Measurements from ENCODE around the gene ZNF442.
"Not testable (repeated sequence)": the region's sequence is repeated elsewhere in the genome, so short reads cannot be mapped to it uniquely, and the experiment has no call there.

The ZNF442 gene

GRCh38 chr19:12365236-12366162, at the start of gene ZNF442:
TSS of gene ZNF442 (minus strand) at chr19:12365683. CDS start at chr19:12363631, 2,052 bp downstream.
- DNase-seq (ENCODE audit: low spot score) = peak; percentile 93

DNA sequence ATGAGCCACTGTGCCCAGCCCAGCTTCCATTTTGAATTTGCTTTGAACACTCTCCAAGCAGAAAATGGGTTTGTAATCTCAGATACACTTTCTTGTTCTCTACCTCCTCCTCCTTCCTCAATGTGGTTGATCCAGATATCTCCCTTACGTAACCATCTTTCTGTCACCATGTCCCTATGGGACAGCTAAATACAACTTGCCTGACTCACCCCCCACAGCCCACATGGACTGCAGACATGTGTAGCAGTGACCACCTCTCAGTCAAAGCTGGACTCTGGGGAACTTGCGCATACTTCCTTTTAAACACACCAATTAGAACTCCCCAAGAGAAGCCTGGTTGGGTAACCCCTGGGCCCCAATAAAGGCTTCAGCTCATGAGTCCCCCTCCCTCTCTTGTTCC, 46.4 kb upstream of the ZNF442 start:
- no peak for DNase-seq (ENCODE audit: low spot score)

- DNase-seq (ENCODE audit: low spot score) = peak; percentile 96
Measured at GRCh38 chr19:12400633-12401502, 35.4 kb upstream of the ZNF442 start, which contains the start of gene ZNF799. TSS of gene ZNF799 (minus strand) at chr19:12401271. CDS start at chr19:12401070, 201 bp downstream.

DNA sequence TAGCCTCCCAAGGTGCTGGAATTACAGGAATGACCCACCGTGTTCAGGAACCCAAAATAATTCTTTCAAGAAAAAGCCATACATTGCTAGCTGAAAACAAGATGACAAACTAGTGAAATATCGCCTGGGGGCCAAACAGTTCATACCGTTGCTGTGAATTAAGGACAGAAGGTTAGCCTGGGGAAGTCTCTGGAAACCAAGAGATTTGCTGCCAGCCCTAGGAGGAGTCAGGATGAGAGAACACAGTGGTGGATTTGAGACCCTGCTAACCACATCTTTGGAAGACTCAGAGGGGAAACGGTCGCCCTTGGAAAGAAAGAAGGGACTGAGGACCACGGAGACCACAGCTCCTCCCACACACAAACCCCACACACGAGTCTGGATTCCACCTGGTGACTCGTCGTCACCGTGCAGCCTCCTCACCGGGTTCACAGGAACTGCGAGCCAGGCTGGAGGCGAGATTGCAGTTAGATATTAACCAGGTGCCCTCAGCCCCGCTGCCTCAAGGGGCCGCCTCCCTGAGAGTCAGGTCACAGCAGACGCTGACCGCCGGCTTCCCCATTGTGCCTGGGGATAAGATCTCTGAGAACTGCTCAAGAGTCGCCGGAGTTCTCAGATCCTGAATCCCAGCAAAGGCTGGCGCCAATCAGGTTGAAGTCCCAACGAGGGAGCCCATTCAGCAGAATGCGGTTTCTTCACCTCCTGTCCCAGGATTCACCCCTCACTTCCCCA, 34.6 kb upstream of the ZNF442 start:
- not testable (repeated sequence) for DNase-seq (ENCODE audit: low spot score)

GRCh38 chr19:12391148-12391547, 25.7 kb upstream of the ZNF442 start:
- DNase-seq (ENCODE audit: low spot score) = not testable (repeated sequence)

DNA sequence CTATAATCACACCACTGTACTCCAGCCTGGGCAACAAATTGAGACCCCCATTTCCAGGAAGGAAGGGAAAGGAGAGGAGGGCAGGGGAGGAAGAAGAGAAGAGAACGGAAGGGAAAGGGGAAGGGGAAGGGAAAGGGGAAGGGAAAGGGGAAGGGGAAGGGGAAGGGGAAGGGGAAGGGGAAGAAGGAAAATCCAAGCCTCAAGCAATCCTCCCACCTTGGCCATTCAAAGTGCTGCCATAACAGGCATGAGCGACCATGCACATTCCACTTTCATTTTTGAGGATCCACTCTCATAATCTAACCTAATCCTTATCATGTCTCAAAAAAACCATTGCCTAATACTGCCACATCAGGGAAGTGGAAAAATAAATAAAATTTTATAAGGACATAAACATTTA, 20.9 kb upstream of the ZNF442 start:
- not testable (repeated sequence) for DNase-seq (ENCODE audit: low spot score)

- DNase-seq (ENCODE audit: low spot score) = no peak
Measured at GRCh38 chr19:12380444-12380737, 14.9 kb upstream of the ZNF442 start.

GRCh38 chr19:12379732-12380443, 14.4 kb upstream of the ZNF442 start:
- DNase-seq (ENCODE audit: low spot score) = no peak

DNA sequence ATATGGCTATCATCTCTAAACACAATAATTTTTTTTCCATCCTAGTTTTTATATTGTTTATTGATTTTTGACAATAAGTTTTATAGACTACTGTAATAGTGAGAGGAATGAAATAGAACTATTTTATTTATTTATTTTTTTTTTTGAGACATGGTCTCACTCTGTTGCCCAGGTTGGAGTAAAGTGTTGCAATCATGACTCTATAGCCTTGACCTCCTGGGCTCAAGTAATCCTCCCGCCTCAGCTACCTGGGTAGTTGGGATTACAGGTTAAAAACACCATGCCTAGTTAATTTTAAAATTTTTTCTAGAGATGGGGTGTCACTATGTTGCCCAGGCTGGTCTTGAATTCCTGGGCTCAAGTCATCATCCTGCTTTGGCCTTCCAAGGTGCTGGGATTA, 8.5 kb upstream of the ZNF442 start:
- no peak for DNase-seq (ENCODE audit: low spot score)

DNA sequence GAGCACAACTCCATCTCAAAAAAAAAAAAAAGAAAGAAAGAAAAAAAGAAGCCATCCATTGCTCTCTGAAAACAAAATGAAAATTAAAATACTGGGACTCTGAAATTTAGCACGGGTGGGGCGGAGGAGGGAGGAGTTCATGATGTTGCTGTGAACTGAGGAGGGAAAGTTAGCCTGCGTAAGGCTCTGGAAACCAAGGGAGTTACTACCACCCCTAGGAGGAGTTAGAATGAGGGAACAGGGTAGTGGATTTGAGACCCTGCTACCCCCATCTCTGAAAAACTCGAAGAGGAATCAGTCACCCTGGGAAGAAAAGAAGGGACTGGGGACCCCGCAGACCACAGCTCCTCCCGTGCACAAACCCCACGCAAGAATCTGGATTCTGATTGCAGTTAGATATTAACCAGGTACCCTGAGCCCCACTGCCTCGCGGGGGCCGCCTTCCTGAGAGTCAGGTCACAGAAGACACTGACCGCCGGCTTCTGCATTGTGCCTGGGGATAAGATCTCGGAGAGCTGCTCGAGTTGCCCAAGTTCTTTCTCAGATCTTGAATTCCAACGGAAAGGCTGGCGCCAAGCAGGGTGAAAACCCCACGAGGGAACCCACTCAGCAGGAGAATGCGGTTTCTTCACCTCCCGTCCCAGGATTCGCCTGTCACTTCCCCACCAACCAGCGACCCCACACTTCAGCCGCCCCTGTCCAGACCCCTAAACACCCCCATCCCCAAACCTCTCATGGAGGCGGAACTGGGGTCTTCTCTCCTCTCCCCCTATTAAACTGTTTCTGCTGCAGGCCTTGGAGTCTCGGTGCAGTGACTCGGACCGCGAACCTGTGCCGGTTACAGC, 870 bp downstream of the ZNF442 start:
- peak; percentile 5 for DNase-seq (ENCODE audit: low spot score)

DNA sequence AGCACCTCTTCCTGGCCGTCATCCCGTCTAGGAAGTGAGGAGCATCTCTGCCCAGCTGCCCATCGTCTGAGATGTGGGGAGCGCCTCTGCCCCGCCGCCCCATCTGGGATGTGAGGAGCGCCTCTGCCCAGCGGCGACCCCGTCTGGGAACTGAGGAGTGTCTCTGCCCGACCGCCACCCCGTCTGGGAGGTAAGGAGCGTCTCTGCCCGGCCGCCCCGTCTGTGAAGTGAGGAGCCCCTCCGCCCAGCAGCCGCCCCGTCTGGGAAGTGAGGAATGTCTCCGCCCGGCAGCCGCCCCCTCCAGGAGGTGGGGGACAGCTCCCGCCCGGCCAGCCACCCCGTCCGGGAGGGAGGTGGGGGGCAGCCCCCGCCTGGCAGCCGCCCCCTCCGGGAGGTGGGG, 3.2 kb downstream of the ZNF442 start:
- not testable (repeated sequence) for DNase-seq (ENCODE audit: low spot score)

DNA sequence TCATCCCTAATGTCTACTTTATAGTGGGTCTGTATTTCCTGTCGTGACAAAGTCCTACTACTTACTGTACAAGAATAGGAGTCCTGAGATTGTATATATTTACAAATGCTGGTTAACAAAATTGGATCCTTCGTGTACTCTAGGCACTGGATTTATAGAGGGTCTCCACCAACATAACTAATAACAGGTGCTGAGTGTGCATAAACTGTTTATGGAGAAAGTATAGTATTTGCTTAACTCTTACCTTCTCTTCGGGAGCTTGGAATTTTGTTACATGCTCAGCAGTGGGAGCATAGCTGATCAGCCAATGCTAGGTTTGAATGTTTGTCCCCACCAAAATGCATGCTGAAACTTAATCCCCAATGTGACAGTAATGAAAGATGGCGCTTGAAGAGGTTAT, 12.1 kb downstream of the ZNF442 start:
- no peak for DNase-seq (ENCODE audit: low spot score)

DNA sequence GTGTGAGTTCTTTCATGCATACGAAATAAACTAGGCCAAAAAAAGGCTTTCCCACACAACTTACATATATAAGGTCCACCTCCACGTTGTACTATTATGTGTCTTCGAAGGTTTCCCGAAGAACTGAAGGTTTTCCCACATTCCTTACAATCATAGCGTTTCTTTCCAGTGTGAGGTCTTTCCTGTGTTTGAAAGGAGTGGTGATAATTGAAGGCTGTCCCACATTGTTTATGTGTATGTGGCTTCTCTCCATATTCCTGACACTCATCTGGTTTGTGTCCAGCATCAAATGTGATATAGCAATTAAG, 14.6 kb downstream of the ZNF442 start:
- no peak for DNase-seq (ENCODE audit: low spot score)

- no peak for DNase-seq (ENCODE audit: low spot score)
Measured at GRCh38 chr19:12350185-12350889, 15.1 kb downstream of the ZNF442 start.

- no peak for DNase-seq (ENCODE audit: low spot score)
Measured at GRCh38 chr19:12346896-12347295, 18.6 kb downstream of the ZNF442 start.

DNA sequence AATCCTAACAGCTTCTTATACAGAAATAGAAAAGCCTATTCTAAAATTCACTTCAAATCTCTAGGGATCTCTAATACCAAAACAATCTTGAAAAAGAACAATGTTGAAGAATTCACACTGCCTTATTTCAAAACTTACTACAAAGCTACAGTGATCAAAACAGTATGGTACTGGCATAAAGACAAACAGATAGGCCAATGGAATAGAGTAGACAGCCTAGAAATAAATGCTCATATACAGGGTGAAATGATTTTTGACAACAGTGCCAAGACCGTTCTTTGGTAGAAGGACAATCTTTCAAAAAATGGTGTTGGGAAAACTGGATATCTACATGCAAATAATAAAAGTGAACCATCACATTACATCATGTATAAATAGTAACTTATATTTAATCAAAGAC, 20.3 kb downstream of the ZNF442 start:
- DNase-seq (ENCODE audit: low spot score) = no peak

GRCh38 chr19:12333162-12334159, 32.0 kb downstream of the ZNF442 start, which contains the start of gene ZNF563:
TSS of gene ZNF563 (minus strand) at chr19:12333633. CDS start at chr19:12333482, 151 bp downstream.
- DNase-seq (ENCODE audit: low spot score) = peak; percentile 84

DNA sequence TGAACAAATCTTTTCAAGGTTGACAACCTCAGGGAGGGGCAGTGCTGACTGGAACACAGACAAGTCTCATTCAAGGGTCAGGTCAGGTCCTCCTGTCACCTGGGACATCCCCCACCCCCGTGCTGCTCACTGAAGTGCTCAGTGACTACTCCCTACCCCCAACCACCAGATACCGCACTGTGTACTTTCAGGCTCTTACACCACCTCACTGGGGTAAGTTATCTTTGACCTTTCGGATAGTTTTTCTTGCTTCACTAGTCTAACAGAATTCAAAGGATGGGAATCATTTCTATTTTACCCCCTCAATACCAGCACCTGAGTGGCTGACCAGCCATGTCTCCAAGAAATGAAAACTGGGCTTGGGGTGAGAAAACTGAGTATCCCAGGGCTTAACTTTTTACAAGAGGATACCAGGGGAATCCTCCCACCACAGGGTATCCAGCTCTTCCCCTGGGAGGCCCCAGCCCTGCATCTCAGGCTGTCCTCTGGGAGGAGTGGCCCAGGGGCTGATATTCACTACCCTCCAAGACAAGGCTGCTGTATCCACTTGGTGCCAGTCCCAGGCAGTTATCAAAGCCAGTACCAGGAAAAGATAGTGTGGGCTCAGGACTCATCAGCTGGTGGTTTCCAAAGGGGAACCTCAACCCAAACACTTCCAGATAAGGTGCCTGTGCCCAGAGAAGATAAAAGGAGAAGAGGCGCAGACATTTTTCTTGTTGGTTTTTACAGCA, 34.1 kb downstream of the ZNF442 start:
- DNase-seq (ENCODE audit: low spot score) = no peak
